Activated naive CD4-positive, alpha-beta T cell treated with Interleukin-2 at 50 U/mL for 16 hours (primary cell): ENCODE results near the gene STS.

Source experiments
- DNase-seq: peaks from one replicate; pipeline ENCODE4 v3.0.0-alpha.2; 2020

The STS gene

GRCh38 chrX:7191681-7192110, 44.2 kb downstream of the STS start:
- DNase-seq = no peak

- DNase-seq = no peak
Observed at GRCh38 chrX:7192871-7193270, 45.4 kb downstream of the STS start.

GRCh38 chrX:7194606-7195005, 47.1 kb downstream of the STS start:
- DNase-seq = no peak
